Uterus (tissue), 2 donors: ENCODE measurements around the gene TSGA10.

Source experiments
- POLR2A ChIP-seq, 2 donors: fragments of 450-650 bp; IDR thresholded peaks; one replicate each; pipeline ENCODE4 v1.6.1; 2016; ENCODE audit warnings: antibody characterized with exemption in 2 of 2, mild to moderate bottlenecking in 1 of 2, moderate library complexity in 1 of 2
- TF ChIP-seq, protein P1 (sequence below), 4 experiments: fragments of 200-600 bp in 2 of 4; fragments of 450-650 bp in 2 of 4; sonication (generic) in 2 of 4; IDR thresholded peaks; one replicate each; pipeline ENCODE4 v1.5.1; 2016 to 2019; ENCODE audit warnings: antibody characterized with exemption in 4 of 4, mild to moderate bottlenecking in 2 of 4, moderate library complexity in 1 of 4

DNA sequence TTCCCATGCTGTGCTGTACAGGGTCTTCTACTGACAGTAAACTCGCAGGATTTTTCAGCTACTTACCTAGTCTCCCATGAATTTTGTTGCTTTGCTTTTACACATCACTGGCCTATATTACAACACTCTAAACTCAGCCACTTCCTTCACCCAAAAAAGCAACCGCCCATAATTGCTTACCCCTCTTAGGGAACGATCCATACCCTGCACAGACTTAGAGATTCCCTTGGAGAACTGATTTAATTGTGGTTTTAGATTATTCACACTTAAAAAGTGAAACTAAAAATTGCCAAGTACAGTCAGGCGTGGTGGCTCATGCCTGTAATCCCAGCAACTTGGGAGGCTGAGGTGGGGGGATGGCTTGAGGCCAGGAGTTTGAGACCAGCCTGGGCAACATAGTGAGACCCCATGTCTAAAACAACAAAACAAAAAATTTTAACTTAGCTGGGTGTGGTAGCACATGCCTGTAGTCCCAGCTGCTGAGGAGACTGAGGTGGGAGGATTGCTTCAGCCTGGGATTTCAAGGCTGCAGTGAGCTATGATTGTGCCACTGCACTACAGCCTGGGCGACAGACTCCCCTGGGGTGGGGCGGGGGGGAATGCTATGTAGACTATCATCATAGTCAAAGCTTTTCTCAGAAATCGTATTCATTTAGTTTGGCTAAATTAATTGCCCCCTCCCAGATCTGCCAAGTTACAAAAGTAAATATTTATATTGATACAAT lies 45.5 kb upstream of the TSGA10 start:
- TF ChIP-seq, protein P1, sequence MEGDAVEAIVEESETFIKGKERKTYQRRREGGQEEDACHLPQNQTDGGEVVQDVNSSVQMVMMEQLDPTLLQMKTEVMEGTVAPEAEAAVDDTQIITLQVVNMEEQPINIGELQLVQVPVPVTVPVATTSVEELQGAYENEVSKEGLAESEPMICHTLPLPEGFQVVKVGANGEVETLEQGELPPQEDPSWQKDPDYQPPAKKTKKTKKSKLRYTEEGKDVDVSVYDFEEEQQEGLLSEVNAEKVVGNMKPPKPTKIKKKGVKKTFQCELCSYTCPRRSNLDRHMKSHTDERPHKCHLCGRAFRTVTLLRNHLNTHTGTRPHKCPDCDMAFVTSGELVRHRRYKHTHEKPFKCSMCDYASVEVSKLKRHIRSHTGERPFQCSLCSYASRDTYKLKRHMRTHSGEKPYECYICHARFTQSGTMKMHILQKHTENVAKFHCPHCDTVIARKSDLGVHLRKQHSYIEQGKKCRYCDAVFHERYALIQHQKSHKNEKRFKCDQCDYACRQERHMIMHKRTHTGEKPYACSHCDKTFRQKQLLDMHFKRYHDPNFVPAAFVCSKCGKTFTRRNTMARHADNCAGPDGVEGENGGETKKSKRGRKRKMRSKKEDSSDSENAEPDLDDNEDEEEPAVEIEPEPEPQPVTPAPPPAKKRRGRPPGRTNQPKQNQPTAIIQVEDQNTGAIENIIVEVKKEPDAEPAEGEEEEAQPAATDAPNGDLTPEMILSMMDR (IDR thresholded peaks at IDR 0.05), result no peak
- TF ChIP-seq POLR2A (IDR thresholded peaks at IDR 0.05), result no peak
